ENCODE measurements around the gene C11orf58.

DNA sequence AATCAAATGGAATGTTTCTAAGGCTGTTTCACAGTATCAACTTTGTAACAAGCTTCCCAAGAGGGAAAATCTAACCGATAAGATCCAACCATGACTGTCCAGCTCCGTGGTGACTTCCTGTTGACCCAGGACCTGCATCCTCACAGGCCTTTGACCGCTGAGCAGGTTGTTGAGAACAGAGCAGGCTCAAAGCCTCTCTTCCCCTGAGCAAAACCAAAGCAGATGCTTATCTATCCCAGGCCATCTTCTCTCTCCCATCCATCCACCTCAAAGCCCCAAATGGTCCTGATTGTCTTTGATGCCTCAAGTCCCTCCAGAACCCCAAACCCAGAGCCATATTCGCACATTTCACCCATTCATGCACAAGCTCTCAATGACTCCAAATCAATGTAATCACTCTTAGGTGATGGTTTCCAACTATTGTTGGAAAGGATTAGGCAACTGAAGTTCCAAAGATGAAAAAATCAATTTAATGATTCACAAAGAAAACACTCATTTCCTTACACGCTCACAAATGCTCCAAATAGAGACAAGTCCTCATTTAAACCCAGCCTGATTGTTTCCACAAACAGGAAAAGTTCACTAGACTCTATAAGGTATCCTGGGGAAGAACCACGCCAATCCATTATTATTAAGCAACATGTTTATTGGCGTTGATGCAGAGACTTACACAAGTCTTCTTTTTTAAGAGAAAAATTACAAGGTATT is 48.7 kb downstream of the C11orf58 start:
- no peak for TF ChIP-seq CTCF (IDR thresholded peaks at IDR 0.05; ENCODE audit: poor library complexity)
- no peak for TF ChIP-seq EZH2 (IDR thresholded peaks at IDR 0.05; ENCODE audit: borderline replicate concordance)
- no peak for TF ChIP-seq EZH2phosphoT487 (IDR thresholded peaks at IDR 0.05; ENCODE audit: low read depth, severe bottlenecking, unreplicated experiment)

Data from hepatocyte (in vitro differentiated cells).